ENCODE results near the gene ENO1.

The ENO1 gene

DNA sequence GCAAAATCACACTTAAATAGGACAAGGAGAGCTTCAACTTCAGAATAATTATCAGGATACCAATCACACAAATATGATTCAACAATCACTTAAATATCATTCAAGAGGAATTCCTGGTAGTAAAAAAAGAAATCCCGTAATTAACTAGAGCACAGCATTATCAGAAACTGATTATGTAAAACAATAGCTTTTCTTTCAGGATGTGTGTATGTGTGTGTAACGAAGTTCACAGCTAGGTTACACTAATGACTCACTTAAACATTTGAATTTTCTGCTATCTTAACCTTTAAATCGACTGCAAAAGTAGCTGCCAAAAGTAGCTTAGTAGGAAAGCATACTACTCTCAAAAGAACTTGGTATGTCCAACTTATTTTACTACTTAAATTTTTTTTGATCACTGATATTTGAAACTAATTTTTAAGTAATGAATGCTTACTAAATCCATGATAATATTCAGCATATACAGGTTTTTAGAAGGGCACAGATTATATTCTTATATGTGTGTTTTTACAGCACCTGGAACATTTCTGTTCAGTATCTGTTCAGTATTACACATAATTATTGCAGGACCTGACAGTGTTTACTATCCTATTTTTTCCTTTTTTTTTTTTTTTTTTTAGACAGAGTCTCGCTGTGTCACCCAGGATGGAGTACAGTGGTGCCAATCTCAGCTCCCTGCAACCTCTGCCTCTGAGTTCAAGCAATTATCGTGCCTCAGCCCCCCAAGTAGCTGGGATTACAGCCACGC lies 65.3 kb downstream of the ENO1 start:
- DNase-seq (ENCODE audit: low read depth), result no peak

DNA sequence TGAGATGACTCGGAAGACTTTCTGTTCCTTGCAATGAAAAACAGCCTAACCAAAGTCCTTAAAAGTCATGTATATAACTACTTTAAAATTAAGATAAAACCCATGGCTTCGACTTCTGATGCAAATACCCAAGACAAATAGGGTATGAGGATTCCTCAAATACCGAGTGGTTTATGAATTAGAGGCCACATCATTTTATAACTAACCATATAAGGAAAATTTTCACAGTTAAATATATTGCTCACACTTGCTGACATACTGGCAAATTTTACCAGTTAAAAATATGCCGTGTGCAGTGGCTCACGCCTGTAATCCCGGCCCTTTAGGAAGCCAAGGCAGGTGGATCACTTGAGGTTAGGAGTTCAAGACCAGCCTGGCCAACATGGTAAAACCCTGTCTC lies 66.4 kb downstream of the ENO1 start:
- no peak for DNase-seq (ENCODE audit: low read depth)

All from activated T-helper 9 cell treated with anti-CD3 and anti-CD28 coated beads, Interleukin-2, amount 50 U/mL, for 16 hours (primary cell).